Keratinocyte (primary cell): ENCODE measurements around the gene MKLN1. TPM values are rescaled to one million over a fixed set of nuclear protein-coding genes. Genes with fewer than 3 reads are reported as not detected.

Experiments
- DNase-seq: peaks from one replicate; pipeline ENCODE4 v3.0.0-alpha.2; 2011; ENCODE audit warnings: low read depth, missing footprints, low spot score
- FAIRE-seq: peaks from 2 replicates; lab custom pipeline; 2011; peaks lifted over from hg19 to GRCh38; lab: Jason Lieb, UNC
- H2AFZ ChIP-seq: 2 replicates; pipeline ENCODE4 v1.6.0; 2012; ENCODE audit warnings: low read length, control low read depth, inconsistent platforms; ENCODE audit not compliant: control insufficient read depth
- H3K27ac ChIP-seq: 2 replicates; pipeline ENCODE4 v1.5.1; 2011; ENCODE audit warnings: low read length; ENCODE audit not compliant: control insufficient read depth, insufficient read depth
- H3K27me3 ChIP-seq: 3 replicates; pipeline ENCODE4 v1.6.0; 2011; ENCODE audit warnings: low read length; ENCODE audit not compliant: control insufficient read depth, insufficient read depth; ENCODE audit errors: extremely low read depth
- H3K36me3 ChIP-seq, 2 experiments: 2 replicates in 1 of 2; 3 replicates in 1 of 2; pipeline ENCODE4 v1.5.1; 2011; ENCODE audit warnings: low read length in 2 of 2, mild to moderate bottlenecking in 1 of 2; ENCODE audit not compliant: control insufficient read depth in 2 of 2, insufficient read depth in 2 of 2; ENCODE audit errors: extremely low read depth in 1 of 2
- H3K4me1 ChIP-seq: 3 replicates; pipeline ENCODE4 v1.5.1; 2011; ENCODE audit warnings: low read length; ENCODE audit not compliant: control insufficient read depth, insufficient read depth; ENCODE audit errors: extremely low read depth
- H3K4me2 ChIP-seq: 3 replicates; pipeline ENCODE4 v1.6.0; 2011; ENCODE audit warnings: low read depth, low read length; ENCODE audit not compliant: control insufficient read depth, insufficient read depth; ENCODE audit errors: extremely low read depth
- H3K4me3 ChIP-seq, 3 experiments: fragments of 200-600 bp in 1 of 3; sonication (generic) in 1 of 3; 2 replicates in 2 of 3; 3 replicates in 1 of 3; pipeline ENCODE4 v1.5.1; 2011 to 2016; ENCODE audit warnings: low read length in 3 of 3, mild to moderate bottlenecking in 3 of 3, control low read depth in 2 of 3, inconsistent platforms in 1 of 3, low read depth in 1 of 3, mixed read lengths in 1 of 3, mixed run types in 1 of 3, moderate library complexity in 1 of 3; ENCODE audit not compliant: control insufficient read depth in 2 of 3, insufficient read depth in 2 of 3; ENCODE audit errors: extremely low read depth in 1 of 3
- H3K79me2 ChIP-seq: 2 replicates; pipeline ENCODE4 v1.6.0; 2012; ENCODE audit warnings: low read length; ENCODE audit not compliant: control insufficient read depth, insufficient read depth
- H3K9ac ChIP-seq: 3 replicates; pipeline ENCODE4 v1.6.0; 2011; ENCODE audit warnings: low read length; ENCODE audit not compliant: control insufficient read depth, insufficient read depth; ENCODE audit errors: extremely low read depth
- H3K9me1 ChIP-seq: 3 replicates; pipeline ENCODE4 v1.6.0; 2011; ENCODE audit warnings: low read length; ENCODE audit not compliant: control insufficient read depth, insufficient read depth; ENCODE audit errors: extremely low read depth
- H3K9me3 ChIP-seq: 2 replicates; pipeline ENCODE4 v1.5.1; 2012; ENCODE audit warnings: low read depth, low read length; ENCODE audit not compliant: control insufficient read depth
- H4K20me1 ChIP-seq: 3 replicates; pipeline ENCODE4 v1.6.0; 2011; ENCODE audit warnings: low read length; ENCODE audit not compliant: control insufficient read depth, insufficient read depth; ENCODE audit errors: extremely low read depth
- EZH2 ChIP-seq: IDR thresholded peaks from one replicate; pipeline ENCODE4 v1.6.1; 2012; ENCODE audit warnings: inconsistent platforms, mild to moderate bottlenecking, low read length, moderate library complexity
- dilution Hi-C: fragments of 300-500 bp; cut with MboI; formaldehyde crosslinking; loops from one replicate; pipeline ENCODE4 v1.7.0; 2020; ENCODE audit warnings: low sequenced_read_pairs; ENCODE audit not compliant: extremely low pct_ligation_motif_present
- polyA plus RNA-seq, 5 experiments: library from polyadenylated mRNA; depleted of rRNA in 3 of 5; stranded (reverse) in 3 of 5; stranded (forward) in 1 of 5; unstranded in 1 of 5; fragments of >200 nt; gene quantifications; 1 replicate in 1 of 5; 2 replicates in 3 of 5; 3 replicates in 1 of 5; pipeline versions ENCODE4 v1.2.1 to v1.2.3, GENCODE V29; 2011 to 2012; ENCODE audit warnings: missing spikeins in 2 of 5, low read depth in 1 of 5, low replicate concordance in 1 of 5
- TF ChIP-seq, protein P1 (sequence below), 3 experiments: IDR thresholded peaks in 1 of 3; conservative IDR thresholded peaks in 1 of 3; optimal IDR thresholded peaks in 1 of 3; 2 replicates in 2 of 3; 3 replicates in 1 of 3; pipeline versions ENCODE3 to v1.5.1; 2011; ENCODE audit warnings: low read length in 3 of 3, mild to moderate bottlenecking in 3 of 3, moderate library complexity in 2 of 3, control low read depth in 1 of 3, inconsistent platforms in 1 of 3; ENCODE audit not compliant: insufficient read depth in 2 of 3; ENCODE audit errors: extremely low read depth in 1 of 3

Gene MKLN1
- polyA plus RNA-seq, 1 donor (not counting 4 experiments of a cell fraction or from before 2014, with no cell fraction given): 43.8 TPM

GRCh38 chr7:131307627-131308026 is 20.0 kb upstream of the MKLN1 start:
- Histone ChIP-seq H3K9me3 (peaks cover 3% of the 10 kb centered on the region), H2AFZ (no peak overlapping the region), H3K4me2 (no peak overlapping the region), H3K9me1 (no peaks in the 10 kb centered on the region), H3K4me1 (no peaks in the 10 kb centered on the region), H4K20me1 (no peaks in the 10 kb centered on the region), H3K27ac (no peak overlapping the region), H3K27me3 (no peaks in the 10 kb centered on the region), H3K79me2 (no peaks in the 10 kb centered on the region), H3K9ac (no peak overlapping the region), H3K4me3 (no peak overlapping the region), H3K36me3 (no peaks in the 10 kb centered on the region)
- dilution Hi-C loops: no loop called here
- no peak for DNase-seq
- no peak for FAIRE-seq
- TF ChIP-seq, protein P1, sequence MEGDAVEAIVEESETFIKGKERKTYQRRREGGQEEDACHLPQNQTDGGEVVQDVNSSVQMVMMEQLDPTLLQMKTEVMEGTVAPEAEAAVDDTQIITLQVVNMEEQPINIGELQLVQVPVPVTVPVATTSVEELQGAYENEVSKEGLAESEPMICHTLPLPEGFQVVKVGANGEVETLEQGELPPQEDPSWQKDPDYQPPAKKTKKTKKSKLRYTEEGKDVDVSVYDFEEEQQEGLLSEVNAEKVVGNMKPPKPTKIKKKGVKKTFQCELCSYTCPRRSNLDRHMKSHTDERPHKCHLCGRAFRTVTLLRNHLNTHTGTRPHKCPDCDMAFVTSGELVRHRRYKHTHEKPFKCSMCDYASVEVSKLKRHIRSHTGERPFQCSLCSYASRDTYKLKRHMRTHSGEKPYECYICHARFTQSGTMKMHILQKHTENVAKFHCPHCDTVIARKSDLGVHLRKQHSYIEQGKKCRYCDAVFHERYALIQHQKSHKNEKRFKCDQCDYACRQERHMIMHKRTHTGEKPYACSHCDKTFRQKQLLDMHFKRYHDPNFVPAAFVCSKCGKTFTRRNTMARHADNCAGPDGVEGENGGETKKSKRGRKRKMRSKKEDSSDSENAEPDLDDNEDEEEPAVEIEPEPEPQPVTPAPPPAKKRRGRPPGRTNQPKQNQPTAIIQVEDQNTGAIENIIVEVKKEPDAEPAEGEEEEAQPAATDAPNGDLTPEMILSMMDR (optimal IDR thresholded peaks at IDR 0.05 in 1 of 3, IDR thresholded peaks at IDR 0.05 in 1 of 3, conservative IDR thresholded peaks at IDR 0.05 in 1 of 3; ENCODE audit: extremely low read depth in 1 of 3, insufficient read depth in 2 of 3, low read length in 3 of 3): no peak
- no peak for TF ChIP-seq EZH2

DNA sequence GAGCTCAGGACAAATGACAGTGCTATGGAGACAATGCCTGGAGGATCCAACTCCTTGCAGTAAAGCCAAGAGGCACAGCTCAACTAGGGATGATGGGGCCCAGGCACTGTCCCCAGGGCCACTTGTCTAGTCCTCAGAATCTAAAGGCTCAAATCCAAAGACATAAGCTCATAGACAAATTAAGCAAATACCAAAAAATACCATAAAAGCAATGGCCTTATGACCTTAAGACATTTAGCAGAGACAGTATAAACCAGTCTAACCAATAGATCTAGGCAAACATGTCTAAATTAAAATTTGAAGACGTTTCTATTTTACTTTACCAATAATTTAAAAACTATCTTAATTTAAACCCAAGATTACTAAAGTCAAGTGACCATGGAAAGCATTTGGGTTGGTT is 14.8 kb upstream of the MKLN1 start:
- TF ChIP-seq EZH2: no peak
- TF ChIP-seq, protein P1 (optimal IDR thresholded peaks at IDR 0.05 in 1 of 3, IDR thresholded peaks at IDR 0.05 in 1 of 3, conservative IDR thresholded peaks at IDR 0.05 in 1 of 3; ENCODE audit: extremely low read depth in 1 of 3, insufficient read depth in 2 of 3, low read length in 3 of 3): no peak
- no peaks in the 10 kb centered on the region for H3K4me1 ChIP-seq
- H3K27ac ChIP-seq: no peak overlapping the region
- H3K9me1 ChIP-seq: no peaks in the 10 kb centered on the region
- no peak overlapping the region for H2AFZ ChIP-seq
- H3K79me2 ChIP-seq: no peaks in the 10 kb centered on the region
- no peak overlapping the region for H3K4me2 ChIP-seq
- no peak overlapping the region for H3K9ac ChIP-seq
- no peaks in the 10 kb centered on the region for H4K20me1 ChIP-seq
- DNase-seq: no peak
- H3K9me3 ChIP-seq: no peaks in the 10 kb centered on the region
- H3K27me3 ChIP-seq: no peaks in the 10 kb centered on the region
- dilution Hi-C loops: no loop called here
- FAIRE-seq: no peak
- no peak overlapping the region for H3K4me3 ChIP-seq
- H3K36me3 ChIP-seq: no peaks in the 10 kb centered on the region
